Middle frontal gyrus (tissue), 1 donor: ENCODE data around the gene CPLX3.

Experiments used
- DNase-seq: peaks from one replicate; pipeline ENCODE4 v3.0.0-alpha.2; 2015; ENCODE audit warnings: low spot score; ENCODE audit errors: extremely low spot score

The CPLX3 gene

GRCh38 chr15:74802290-74802689 lies 24.1 kb upstream of the CPLX3 start:
- no peak for DNase-seq

- no peak for DNase-seq
These were observed 23.5 kb upstream of the CPLX3 start for GRCh38 chr15:74802862-74803447.

GRCh38 chr15:74804935-74805334 lies 21.5 kb upstream of the CPLX3 start:
- DNase-seq = no peak

GRCh38 chr15:74807282-74807681 lies 19.1 kb upstream of the CPLX3 start:
- DNase-seq = no peak

GRCh38 chr15:74808078-74808839 lies 18.2 kb upstream of the CPLX3 start:
- DNase-seq = no peak

GRCh38 chr15:74808840-74809229 lies 17.6 kb upstream of the CPLX3 start:
- DNase-seq = no peak

GRCh38 chr15:74809242-74809641 lies 17.2 kb upstream of the CPLX3 start:
- no peak for DNase-seq

GRCh38 chr15:74809956-74810355 lies 16.5 kb upstream of the CPLX3 start:
- no peak for DNase-seq

- DNase-seq = no peak
These were observed 13.9 kb upstream of the CPLX3 start, which contains the start of gene LMAN1L for GRCh38 chr15:74812533-74812932. Gene LMAN1L (plus strand): TSS chr15:74812835. CDS start chr15:74812855, 20 bp downstream.

- DNase-seq = no peak
These were observed 11.1 kb upstream of the CPLX3 start for GRCh38 chr15:74815121-74815934.

GRCh38 chr15:74815961-74816360 lies 10.5 kb upstream of the CPLX3 start:
- DNase-seq = no peak

GRCh38 chr15:74816624-74817369 lies 9.6 kb upstream of the CPLX3 start:
- DNase-seq = no peak

- no peak for DNase-seq
These were observed 9.1 kb upstream of the CPLX3 start for GRCh38 chr15:74817370-74817737.

GRCh38 chr15:74820056-74820455 lies 6.4 kb upstream of the CPLX3 start:
- no peak for DNase-seq

GRCh38 chr15:74821091-74821789 lies 5.2 kb upstream of the CPLX3 start:
- no peak for DNase-seq

- no peak for DNase-seq
These were observed 4.7 kb upstream of the CPLX3 start for GRCh38 chr15:74821790-74822158.

GRCh38 chr15:74822233-74822632 lies 4.2 kb upstream of the CPLX3 start:
- no peak for DNase-seq

- DNase-seq = no peak
These were observed 3.1 kb upstream of the CPLX3 start for GRCh38 chr15:74823324-74823723.

GRCh38 chr15:74824976-74825375 lies 1.5 kb upstream of the CPLX3 start:
- DNase-seq = no peak

- DNase-seq = no peak
These were observed 561 bp upstream of the CPLX3 start for GRCh38 chr15:74825866-74826265.

GRCh38 chr15:74826921-74827320 lies 494 bp downstream of the CPLX3 start:
- no peak for DNase-seq
